ENCODE results near the gene GLT1D1. TPM values are rescaled to one million over a fixed set of nuclear protein-coding genes. Genes with fewer than 3 reads are reported as not detected.

GLT1D1 gene
- total RNA-seq, 4 donors from 2014 or later, result 1.0 to 4.9 (median 3.0) TPM

DNA sequence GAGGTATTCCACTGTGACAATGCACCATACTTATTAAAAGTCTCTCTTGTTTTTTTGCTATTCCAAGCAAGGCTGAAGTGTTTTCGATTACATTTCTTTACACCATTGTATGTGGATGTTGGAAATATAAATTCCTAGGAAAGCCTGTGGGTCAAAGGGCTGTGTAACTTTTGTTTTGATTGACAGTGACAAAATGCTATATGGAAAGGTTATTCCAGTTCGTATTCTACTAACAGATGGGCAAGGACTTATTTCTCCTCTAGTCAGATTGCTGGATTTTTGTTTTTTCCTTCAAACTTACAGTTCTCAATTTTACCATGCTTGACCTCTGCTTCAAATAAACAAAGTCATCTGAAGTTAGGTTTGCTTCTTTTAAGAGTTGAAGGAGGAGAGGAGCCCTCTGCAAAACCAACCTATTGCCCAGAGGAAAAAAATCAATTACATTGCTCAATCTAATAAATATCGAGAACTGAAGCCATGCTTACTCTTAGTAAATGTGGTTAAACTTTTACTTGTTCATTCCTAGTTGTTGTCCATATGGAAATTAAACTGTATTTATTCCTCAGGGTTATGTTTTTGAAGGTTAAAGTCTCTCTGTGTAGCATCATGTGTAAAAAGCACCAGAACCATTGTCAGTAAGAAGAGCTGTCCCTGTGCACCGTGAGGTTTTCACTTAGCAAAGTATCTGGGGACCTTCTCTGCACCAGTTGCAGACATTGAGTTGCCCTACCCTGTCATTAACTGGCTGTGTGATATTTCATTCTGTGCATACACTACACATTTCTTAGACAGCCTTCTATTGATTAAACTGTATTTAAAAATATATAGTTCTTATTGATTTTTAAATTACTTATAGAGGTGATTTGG lies 26.9 kb downstream of the GLT1D1 start:
- Histone ChIP-seq H3K27me3 (no peaks in the 10 kb centered on the region), H3K9me3 (peaks cover 0 to 7% (median 0%) of the 10 kb centered on the region in 3 donors), H3K36me3 (no peaks in the 10 kb centered on the region), H3K27ac (no peak overlapping the region), H3K4me3 (no peak overlapping the region), H3K4me1 (no peaks in the 10 kb centered on the region)
- TF ChIP-seq POLR2A (IDR thresholded peaks at IDR 0.05), result no peak
- TF ChIP-seq, protein P1, sequence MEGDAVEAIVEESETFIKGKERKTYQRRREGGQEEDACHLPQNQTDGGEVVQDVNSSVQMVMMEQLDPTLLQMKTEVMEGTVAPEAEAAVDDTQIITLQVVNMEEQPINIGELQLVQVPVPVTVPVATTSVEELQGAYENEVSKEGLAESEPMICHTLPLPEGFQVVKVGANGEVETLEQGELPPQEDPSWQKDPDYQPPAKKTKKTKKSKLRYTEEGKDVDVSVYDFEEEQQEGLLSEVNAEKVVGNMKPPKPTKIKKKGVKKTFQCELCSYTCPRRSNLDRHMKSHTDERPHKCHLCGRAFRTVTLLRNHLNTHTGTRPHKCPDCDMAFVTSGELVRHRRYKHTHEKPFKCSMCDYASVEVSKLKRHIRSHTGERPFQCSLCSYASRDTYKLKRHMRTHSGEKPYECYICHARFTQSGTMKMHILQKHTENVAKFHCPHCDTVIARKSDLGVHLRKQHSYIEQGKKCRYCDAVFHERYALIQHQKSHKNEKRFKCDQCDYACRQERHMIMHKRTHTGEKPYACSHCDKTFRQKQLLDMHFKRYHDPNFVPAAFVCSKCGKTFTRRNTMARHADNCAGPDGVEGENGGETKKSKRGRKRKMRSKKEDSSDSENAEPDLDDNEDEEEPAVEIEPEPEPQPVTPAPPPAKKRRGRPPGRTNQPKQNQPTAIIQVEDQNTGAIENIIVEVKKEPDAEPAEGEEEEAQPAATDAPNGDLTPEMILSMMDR (IDR thresholded peaks at IDR 0.05 in 4 of 5, conservative IDR thresholded peaks at IDR 0.05 in 1 of 5), result no peak
- DNase-seq (no peak), ATAC-seq (no peak)
- in situ Hi-C loops (cut with MboI; ENCODE audit: low sequenced_read_pairs in 4 of 4) (no loop called here), intact Hi-C loops (cut with DNase I; ENCODE audit: low total_unique reads) (no loop called here)

DNA sequence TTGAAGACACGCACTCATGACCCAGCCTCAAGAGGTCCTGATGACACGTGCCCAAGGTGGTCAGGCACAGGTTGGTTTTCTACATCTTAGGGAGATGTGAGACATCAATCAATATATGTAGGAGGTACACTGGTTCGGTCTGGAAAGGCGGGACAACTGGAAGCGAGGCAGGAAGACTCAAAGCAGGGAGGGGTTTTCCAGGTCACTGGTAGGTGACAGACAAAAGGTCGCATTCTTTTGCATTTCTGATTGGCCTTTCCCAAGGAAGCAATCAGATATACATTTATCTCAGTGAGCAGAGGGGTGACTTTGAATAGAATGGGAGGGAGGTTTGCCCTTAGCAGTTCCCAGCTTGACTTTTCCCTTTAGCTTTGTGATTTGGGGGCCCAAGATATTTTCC lies 38.6 kb downstream of the GLT1D1 start:
- H3K4me3 ChIP-seq, result no peak overlapping the region

DNA sequence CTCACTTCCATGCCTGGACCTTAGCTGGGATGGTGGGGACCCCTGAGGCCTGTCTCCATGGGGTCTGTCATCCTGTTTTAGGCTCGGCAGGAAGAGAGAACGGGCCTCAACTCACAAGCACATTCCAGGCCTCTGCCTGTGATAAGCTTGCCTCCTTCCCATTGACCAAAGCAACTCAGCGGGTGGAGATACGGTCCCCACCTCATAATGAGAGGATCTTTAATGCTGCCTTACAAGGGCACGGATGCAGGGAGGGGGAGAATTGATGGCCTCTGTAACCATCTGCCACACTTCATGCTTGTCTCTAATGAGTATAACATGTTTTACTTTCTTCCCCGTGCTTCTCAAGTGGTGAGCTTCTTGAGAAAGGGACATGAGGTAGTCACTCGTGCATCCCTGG lies 50.0 kb downstream of the GLT1D1 start:
- ATAC-seq (no peak), DNase-seq (no peak)
- H3K4me1 ChIP-seq, result no peaks in the 10 kb centered on the region
- no peaks in the 10 kb centered on the region for H3K27me3 ChIP-seq
- no peaks in the 10 kb centered on the region for H3K36me3 ChIP-seq
- intact Hi-C loops (cut with DNase I; ENCODE audit: low total_unique reads), result no loop called here
- H3K27ac ChIP-seq, result no peak overlapping the region
- H3K9me3 ChIP-seq, result no peaks in the 10 kb centered on the region
- H3K4me3 ChIP-seq, result no peak overlapping the region
- TF ChIP-seq, protein P1 (IDR thresholded peaks at IDR 0.05 in 4 of 5, conservative IDR thresholded peaks at IDR 0.05 in 1 of 5), result no peak
- in situ Hi-C loops (cut with MboI; ENCODE audit: low sequenced_read_pairs in 4 of 4), result no loop called here

More for the DNA sequence above, 38.6 kb downstream of the GLT1D1 start:
- TF ChIP-seq, protein P1 (IDR thresholded peaks at IDR 0.05 in 4 of 5, conservative IDR thresholded peaks at IDR 0.05 in 1 of 5), result no peak
- no peak for TF ChIP-seq POLR2A (IDR thresholded peaks at IDR 0.05)
- ATAC-seq (no peak), DNase-seq (no peak)
- Histone ChIP-seq H3K9me3 (no peaks in the 10 kb centered on the region), H3K27ac (no peak overlapping the region), H3K27me3 (no peaks in the 10 kb centered on the region), H3K36me3 (no peaks in the 10 kb centered on the region), H3K4me1 (no peaks in the 10 kb centered on the region)
- intact Hi-C loops (cut with DNase I; ENCODE audit: low total_unique reads), result no loop called here
- in situ Hi-C loops (cut with MboI; ENCODE audit: low sequenced_read_pairs in 4 of 4), result no loop called here

GRCh38 chr12:128905003-128905544 lies 51.8 kb downstream of the GLT1D1 start:
- Histone ChIP-seq H3K4me3 (no peak overlapping the region), H3K36me3 (no peaks in the 10 kb centered on the region), H3K27me3 (no peaks in the 10 kb centered on the region), H3K4me1 (no peaks in the 10 kb centered on the region), H3K27ac (no peak overlapping the region), H3K9me3 (no peaks in the 10 kb centered on the region)
- DNase-seq (no peak), ATAC-seq (no peak)
- in situ Hi-C loops (cut with MboI; ENCODE audit: low sequenced_read_pairs in 4 of 4) (no loop called here), intact Hi-C loops (cut with DNase I; ENCODE audit: low total_unique reads) (no loop called here)
- TF ChIP-seq, protein P1 (IDR thresholded peaks at IDR 0.05 in 4 of 5, conservative IDR thresholded peaks at IDR 0.05 in 1 of 5), result no peak
- no peak for TF ChIP-seq POLR2A (IDR thresholded peaks at IDR 0.05)

All from gastrocnemius medialis (tissue), 4 donors.